ENCODE results near the gene PPP1R2B. TPM values are rescaled to one million over a fixed set of nuclear protein-coding genes. Genes with fewer than 3 reads are reported as not detected.
"Not testable (repeated sequence)": the region's sequence is repeated elsewhere in the genome, so short reads cannot be mapped to it uniquely, and the experiment has no call there.

Gene PPP1R2B
- total and polyA plus RNA-seq, 7 donors = 0.05 to 0.39 (median 0.23) TPM; not detected in 3

DNA sequence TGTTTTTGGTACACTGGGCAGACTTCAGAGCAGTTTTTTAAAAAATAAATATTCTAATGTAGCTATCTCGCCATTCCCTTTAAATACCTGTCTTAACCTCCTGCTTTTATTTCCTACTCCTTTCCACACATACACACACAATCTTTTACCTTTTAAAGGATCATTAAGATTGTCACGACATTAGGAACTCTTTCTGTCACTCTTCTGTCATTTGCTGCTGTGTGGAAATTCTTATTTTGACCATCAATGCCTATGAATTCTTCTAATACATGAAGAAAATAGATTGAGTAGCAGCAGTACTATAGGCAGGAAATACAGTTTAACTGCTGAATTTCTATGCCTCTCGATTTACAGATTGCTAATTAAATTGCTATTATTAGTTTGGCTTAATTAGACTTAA, 1.8 kb downstream of the PPP1R2B start:
- DNase-seq = no peak
- ATAC-seq = no peak
- Histone ChIP-seq H3K27me3 (ENCODE audit: insufficient read depth in 3 of 3, low read length in 2 of 3) (peaks cover 0 to 13% (median 0%) of the 10 kb centered on the region in 3 donors), H3K4me3 (no peak overlapping the region), H3K4me1 (no peaks in the 10 kb centered on the region), H3K36me3 (ENCODE audit: insufficient read depth in 1 of 2, low read depth in 1 of 2) (no peaks in the 10 kb centered on the region), H3K9me3 (peaks cover 10% of the 10 kb centered on the region), H3K27ac (no peak overlapping the region)
- 78 to 82% (median 80%) methylated on average over 3 of the region's 3 CpGs for WGBS, 3 donors
- intact Hi-C loops (cut with DNase I) = no loop called here
- TF ChIP-seq, protein P1, sequence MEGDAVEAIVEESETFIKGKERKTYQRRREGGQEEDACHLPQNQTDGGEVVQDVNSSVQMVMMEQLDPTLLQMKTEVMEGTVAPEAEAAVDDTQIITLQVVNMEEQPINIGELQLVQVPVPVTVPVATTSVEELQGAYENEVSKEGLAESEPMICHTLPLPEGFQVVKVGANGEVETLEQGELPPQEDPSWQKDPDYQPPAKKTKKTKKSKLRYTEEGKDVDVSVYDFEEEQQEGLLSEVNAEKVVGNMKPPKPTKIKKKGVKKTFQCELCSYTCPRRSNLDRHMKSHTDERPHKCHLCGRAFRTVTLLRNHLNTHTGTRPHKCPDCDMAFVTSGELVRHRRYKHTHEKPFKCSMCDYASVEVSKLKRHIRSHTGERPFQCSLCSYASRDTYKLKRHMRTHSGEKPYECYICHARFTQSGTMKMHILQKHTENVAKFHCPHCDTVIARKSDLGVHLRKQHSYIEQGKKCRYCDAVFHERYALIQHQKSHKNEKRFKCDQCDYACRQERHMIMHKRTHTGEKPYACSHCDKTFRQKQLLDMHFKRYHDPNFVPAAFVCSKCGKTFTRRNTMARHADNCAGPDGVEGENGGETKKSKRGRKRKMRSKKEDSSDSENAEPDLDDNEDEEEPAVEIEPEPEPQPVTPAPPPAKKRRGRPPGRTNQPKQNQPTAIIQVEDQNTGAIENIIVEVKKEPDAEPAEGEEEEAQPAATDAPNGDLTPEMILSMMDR (IDR thresholded peaks at IDR 0.05) = no peak

DNA sequence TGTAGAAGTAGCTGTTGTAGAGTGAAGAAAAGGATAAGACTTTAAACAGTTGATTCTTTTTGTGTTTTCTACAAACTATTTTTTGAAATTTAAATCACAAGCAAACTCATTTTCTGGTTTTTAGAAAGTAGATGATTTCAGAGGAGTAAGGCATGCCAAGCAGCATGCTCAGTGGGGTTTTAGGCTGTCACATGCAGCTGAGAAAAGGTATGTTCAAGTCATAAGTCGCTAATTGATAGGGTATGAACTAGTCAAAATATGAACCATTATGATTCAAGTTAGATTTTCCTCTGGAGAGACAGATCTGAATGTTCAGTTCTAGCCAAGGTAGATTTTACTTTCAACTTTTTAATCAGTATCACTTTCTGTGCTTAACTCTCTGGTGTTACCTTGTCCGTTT, 3.0 kb downstream of the PPP1R2B start:
- H3K9me3 ChIP-seq; H3K4me1 ChIP-seq; DNase-seq; ATAC-seq; intact Hi-C loops (cut with DNase I); H3K36me3 ChIP-seq (ENCODE audit: insufficient read depth in 1 of 2, low read depth in 1 of 2); H3K4me3 ChIP-seq; H3K27ac ChIP-seq: not testable (repeated sequence)
- H3K27me3 ChIP-seq (ENCODE audit: insufficient read depth in 3 of 3, low read length in 2 of 3) = peaks cover 0 to 13% (median 0%) of the 10 kb centered on the region in 3 donors
- WGBS, 3 donors = 74 to 76% (median 76%) methylated on average over 2 of the region's 2 CpGs

DNA sequence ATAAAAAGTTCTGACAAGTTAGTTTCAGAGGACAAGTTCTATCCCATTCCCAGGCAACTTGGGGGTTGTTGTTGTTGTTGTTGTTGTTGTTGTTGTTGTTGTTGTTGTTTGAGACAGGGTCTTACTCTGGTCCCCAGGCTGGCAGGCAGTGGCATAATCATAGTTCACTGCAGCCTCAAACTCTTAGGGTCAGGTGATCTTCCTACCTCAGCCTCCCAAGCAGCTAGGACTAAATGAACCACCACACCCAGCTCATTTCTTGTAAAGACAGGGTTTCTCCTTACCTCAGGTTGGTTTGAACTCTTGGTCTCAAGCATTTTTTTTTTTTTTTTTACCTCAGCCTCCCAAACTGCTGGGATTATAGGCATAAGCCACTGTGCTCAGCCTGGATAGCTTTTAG, 15.3 kb downstream of the PPP1R2B start:
- DNase-seq = no peak

DNA sequence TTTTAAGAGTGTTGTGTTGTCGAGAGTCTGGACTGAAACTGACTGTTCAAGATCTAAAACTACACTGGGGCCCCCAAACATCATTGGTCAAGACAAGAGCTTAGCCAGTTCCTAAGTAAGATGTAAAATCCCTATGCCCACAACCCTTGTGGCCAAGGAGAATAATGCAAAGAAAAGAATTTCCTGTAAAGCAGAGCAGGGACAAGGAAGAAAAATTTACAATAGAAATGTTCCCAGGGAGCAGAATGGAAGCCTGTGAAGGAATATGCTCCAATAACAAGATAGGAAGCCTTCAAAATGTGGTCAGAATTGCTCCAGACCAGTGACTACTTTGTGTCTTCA, 20.4 kb downstream of the PPP1R2B start:
- H3K27me3 ChIP-seq (ENCODE audit: insufficient read depth in 3 of 3, low read length in 2 of 3) = no peaks in the 10 kb centered on the region
- intact Hi-C loops (cut with DNase I) = no loop called here
- H3K4me3 ChIP-seq = no peak overlapping the region
- DNase-seq = no peak
- H3K9me3 ChIP-seq = peaks cover 5% of the 10 kb centered on the region
- no peaks in the 10 kb centered on the region for H3K4me1 ChIP-seq
- ATAC-seq = no peak
- TF ChIP-seq, protein P1 (IDR thresholded peaks at IDR 0.05) = no peak
- no peak overlapping the region for H3K27ac ChIP-seq
- WGBS, 3 donors = 67 to 83% (median 74%) methylated on average over 1 of the region's 1 CpG
- no peaks in the 10 kb centered on the region for H3K36me3 ChIP-seq (ENCODE audit: insufficient read depth in 1 of 2, low read depth in 1 of 2)

More for the DNA sequence above, 15.3 kb downstream of the PPP1R2B start:
- Histone ChIP-seq H3K9me3 (no peaks in the 10 kb centered on the region), H3K27ac (no peak overlapping the region), H3K27me3 (ENCODE audit: insufficient read depth in 3 of 3, low read length in 2 of 3) (no peaks in the 10 kb centered on the region), H3K36me3 (ENCODE audit: insufficient read depth in 1 of 2, low read depth in 1 of 2) (no peaks in the 10 kb centered on the region), H3K4me3 (no peak overlapping the region), H3K4me1 (no peaks in the 10 kb centered on the region)
- TF ChIP-seq, protein P1 (IDR thresholded peaks at IDR 0.05) = no peak
- intact Hi-C loops (cut with DNase I) = no loop called here
- ATAC-seq = no peak

DNA sequence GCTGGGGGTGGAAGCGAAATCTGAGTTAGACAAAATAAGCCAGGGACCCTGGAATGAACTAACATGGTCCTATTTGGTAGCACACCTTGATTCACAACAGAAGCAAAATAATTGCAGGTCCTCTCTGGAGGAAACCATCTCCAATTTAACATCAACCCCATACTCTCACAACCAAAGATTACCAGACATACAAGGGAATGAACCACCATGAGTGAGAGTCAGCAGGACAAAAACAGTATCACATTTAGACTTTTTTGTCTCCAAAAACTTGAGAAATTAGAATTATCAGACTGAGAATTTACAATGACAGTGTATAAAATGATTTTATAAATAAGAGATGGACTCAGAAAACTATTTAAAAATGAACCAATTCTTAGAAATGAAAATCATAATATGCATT, 21.1 kb downstream of the PPP1R2B start:
- Histone ChIP-seq H3K4me1 (no peaks in the 10 kb centered on the region), H3K27ac (no peak overlapping the region), H3K4me3 (no peak overlapping the region), H3K36me3 (ENCODE audit: insufficient read depth in 1 of 2, low read depth in 1 of 2) (no peaks in the 10 kb centered on the region), H3K9me3 (peaks cover 5% of the 10 kb centered on the region), H3K27me3 (ENCODE audit: insufficient read depth in 3 of 3, low read length in 2 of 3) (no peaks in the 10 kb centered on the region)
- TF ChIP-seq, protein P1 (IDR thresholded peaks at IDR 0.05) = no peak
- 64 to 73% (median 68%) methylated on average over 1 of the region's 1 CpG for WGBS, 3 donors
- ATAC-seq (no peak), DNase-seq (no peak)
- intact Hi-C loops (cut with DNase I) = no loop called here

Data from psoas muscle (tissue), 8 donors.